Rectal smooth muscle tissue (tissue), 1 donor: ENCODE data around the gene FGA.
"Not testable (repeated sequence)": the region's sequence is repeated elsewhere in the genome, so short reads cannot be mapped to it uniquely, and the experiment has no call there.

Source experiments
- H3K27ac ChIP-seq: one replicate; pipeline ENCODE4 v1.7.0; 2013; ENCODE audit warnings: low read depth, low read length, inconsistent platforms
- H3K27me3 ChIP-seq: one replicate; pipeline ENCODE4 v1.7.0; 2013; ENCODE audit warnings: low read length; ENCODE audit not compliant: control insufficient read depth, insufficient read depth
- H3K36me3 ChIP-seq: one replicate; pipeline ENCODE4 v1.7.0; 2013; ENCODE audit warnings: low read length; ENCODE audit not compliant: control insufficient read depth, insufficient read depth
- H3K4me1 ChIP-seq: one replicate; pipeline ENCODE4 v1.7.0; 2013; ENCODE audit warnings: low read length; ENCODE audit not compliant: control insufficient read depth, insufficient read depth
- H3K4me3 ChIP-seq: one replicate; pipeline ENCODE4 v1.7.0; 2013; ENCODE audit warnings: low read length
- H3K9ac ChIP-seq: one replicate; pipeline ENCODE4 v1.7.0; 2013; ENCODE audit warnings: low read length

The FGA gene

GRCh38 chr4:154603033-154603943 is 12.7 kb upstream of the FGA start:
- no peaks in the 10 kb centered on the region for H3K27me3 ChIP-seq
- H3K4me3 ChIP-seq = no peak overlapping the region
- no peaks in the 10 kb centered on the region for H3K4me1 ChIP-seq
- H3K27ac ChIP-seq = no peak overlapping the region
- H3K9ac ChIP-seq = no peak overlapping the region
- no peaks in the 10 kb centered on the region for H3K36me3 ChIP-seq

GRCh38 chr4:154602404-154603020 is 12.0 kb upstream of the FGA start:
- Histone ChIP-seq H3K36me3 (no peaks in the 10 kb centered on the region), H3K4me3 (no peak overlapping the region), H3K4me1 (no peaks in the 10 kb centered on the region), H3K9ac (no peak overlapping the region), H3K27ac (no peak overlapping the region), H3K27me3 (no peaks in the 10 kb centered on the region)

- H3K27ac ChIP-seq = no peak overlapping the region
- H3K27me3 ChIP-seq = no peaks in the 10 kb centered on the region
- no peak overlapping the region for H3K4me3 ChIP-seq
- no peak overlapping the region for H3K9ac ChIP-seq
- no peaks in the 10 kb centered on the region for H3K36me3 ChIP-seq
- no peaks in the 10 kb centered on the region for H3K4me1 ChIP-seq
Observed at GRCh38 chr4:154597798-154598774, 7.5 kb upstream of the FGA start.

DNA sequence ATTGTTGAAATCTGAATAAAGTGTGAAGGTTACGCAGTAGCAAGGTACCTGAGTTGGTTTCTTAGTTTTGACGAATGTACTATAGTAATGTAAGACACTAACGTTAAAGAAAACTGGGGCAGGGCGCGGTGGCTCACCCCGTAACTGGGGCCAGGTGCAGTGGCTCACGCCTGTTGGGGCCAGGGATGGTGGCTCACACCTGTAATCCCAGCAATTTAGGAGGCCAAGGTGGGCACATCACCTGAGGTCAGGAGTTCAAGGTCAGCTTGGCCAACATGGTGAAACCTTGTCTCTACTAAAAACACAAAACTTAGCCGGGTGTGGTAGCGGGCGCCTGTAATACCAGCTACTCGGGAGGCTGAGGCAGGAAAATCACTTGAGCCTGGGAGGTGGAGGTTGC is 6.7 kb upstream of the FGA start:
- H3K27me3 ChIP-seq, H3K27ac ChIP-seq, H3K4me1 ChIP-seq, H3K4me3 ChIP-seq, H3K36me3 ChIP-seq, H3K9ac ChIP-seq: not testable (repeated sequence)

DNA sequence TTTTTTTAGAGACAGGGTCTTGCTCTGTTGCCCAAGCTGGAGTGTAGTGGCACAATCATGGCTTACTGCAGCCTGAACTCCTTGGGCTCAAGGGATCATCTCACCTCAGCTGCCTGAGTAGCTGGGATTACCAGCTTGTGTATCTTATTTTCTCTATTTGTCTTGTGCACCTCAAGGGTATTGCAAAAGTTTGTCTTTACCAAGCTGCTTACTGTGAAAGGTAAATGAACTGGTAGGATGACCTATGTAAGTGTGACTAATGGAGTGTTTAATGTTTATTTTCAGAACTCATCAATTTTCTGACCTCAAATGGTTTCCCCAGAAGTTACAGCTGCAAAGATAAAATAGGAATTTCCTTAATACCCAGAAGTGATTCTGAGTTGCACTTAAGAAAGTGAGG is 5.3 kb upstream of the FGA start:
- Histone ChIP-seq H3K4me1 (no peaks in the 10 kb centered on the region), H3K36me3 (no peaks in the 10 kb centered on the region), H3K9ac (no peak overlapping the region), H3K4me3 (no peak overlapping the region), H3K27me3 (no peaks in the 10 kb centered on the region), H3K27ac (no peak overlapping the region)

DNA sequence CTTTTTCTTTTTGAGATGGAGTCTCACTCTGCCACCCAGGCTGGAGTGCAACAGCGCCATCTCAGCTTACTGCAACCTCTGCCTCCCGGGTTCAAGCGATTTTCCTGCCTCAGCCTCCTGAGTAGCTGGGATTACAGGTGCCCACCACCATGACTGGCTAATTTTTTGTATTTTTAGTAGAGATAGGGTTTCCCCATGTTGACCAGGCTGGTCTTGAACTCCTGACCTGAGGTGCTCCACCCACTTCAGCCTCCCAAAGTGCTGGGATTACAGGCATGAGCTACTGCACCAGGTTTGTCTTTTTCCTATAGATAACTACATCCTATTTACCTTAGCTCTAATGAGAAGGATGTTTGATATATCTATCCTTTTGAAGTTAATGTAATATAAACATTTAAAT is 3.8 kb upstream of the FGA start:
- not testable (repeated sequence) for H3K27ac ChIP-seq, H3K27me3 ChIP-seq, H3K36me3 ChIP-seq, H3K9ac ChIP-seq, H3K4me1 ChIP-seq, H3K4me3 ChIP-seq

DNA sequence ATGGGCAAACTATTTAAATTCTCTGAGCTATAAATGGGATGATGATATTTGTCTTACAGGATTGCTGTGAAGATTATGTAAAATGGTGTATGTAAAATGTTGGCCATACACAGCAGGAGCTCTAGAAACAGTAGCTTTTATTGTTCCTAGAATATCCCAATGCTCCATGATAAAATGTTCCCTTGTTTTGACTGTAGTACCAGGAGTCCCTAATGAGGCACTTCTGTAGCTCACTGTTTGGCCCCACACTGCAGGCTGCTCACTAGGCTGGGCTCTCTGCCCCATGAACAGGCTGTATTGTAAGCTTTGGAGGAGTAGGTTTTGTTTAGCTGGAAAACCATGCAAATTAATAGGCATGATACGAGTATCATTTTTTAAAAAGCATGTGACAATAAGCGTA is 3.3 kb upstream of the FGA start:
- H3K27me3 ChIP-seq = no peaks in the 10 kb centered on the region
- H3K27ac ChIP-seq = no peak overlapping the region
- no peaks in the 10 kb centered on the region for H3K4me1 ChIP-seq
- H3K36me3 ChIP-seq = no peaks in the 10 kb centered on the region
- H3K9ac ChIP-seq = no peak overlapping the region
- H3K4me3 ChIP-seq = no peak overlapping the region

DNA sequence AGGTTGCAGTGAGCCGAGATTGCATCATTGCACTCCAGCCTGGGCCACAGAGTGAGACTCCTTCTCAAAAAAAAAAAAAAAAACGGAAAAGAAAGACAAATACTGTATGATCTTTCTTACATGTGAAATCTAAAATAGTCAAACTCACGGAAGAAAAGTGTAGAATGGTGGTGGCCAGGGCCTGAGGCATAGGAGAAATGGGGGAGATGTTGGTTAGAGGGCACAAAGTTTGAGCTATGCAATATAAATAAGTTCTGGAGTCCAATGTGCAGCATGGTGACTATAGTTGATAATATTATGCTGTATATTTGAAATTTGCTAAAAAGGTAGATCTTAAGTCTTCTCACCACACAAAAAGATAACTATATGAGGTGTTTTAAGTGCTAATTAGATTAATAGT is 1.3 kb upstream of the FGA start:
- no peak overlapping the region for H3K9ac ChIP-seq
- no peaks in the 10 kb centered on the region for H3K4me1 ChIP-seq
- no peaks in the 10 kb centered on the region for H3K36me3 ChIP-seq
- no peak overlapping the region for H3K4me3 ChIP-seq
- no peaks in the 10 kb centered on the region for H3K27me3 ChIP-seq
- no peak overlapping the region for H3K27ac ChIP-seq

GRCh38 chr4:154589296-154590197 is 995 bp downstream of the FGA start:
- no peak overlapping the region for H3K4me3 ChIP-seq
- no peaks in the 10 kb centered on the region for H3K36me3 ChIP-seq
- no peaks in the 10 kb centered on the region for H3K4me1 ChIP-seq
- no peak overlapping the region for H3K27ac ChIP-seq
- no peaks in the 10 kb centered on the region for H3K27me3 ChIP-seq
- H3K9ac ChIP-seq = no peak overlapping the region

- Histone ChIP-seq H3K4me3 (no peak overlapping the region), H3K9ac (no peak overlapping the region), H3K4me1 (no peaks in the 10 kb centered on the region), H3K36me3 (no peaks in the 10 kb centered on the region), H3K27me3 (no peaks in the 10 kb centered on the region), H3K27ac (no peak overlapping the region)
Observed at GRCh38 chr4:154588198-154588597, 2.3 kb downstream of the FGA start.

DNA sequence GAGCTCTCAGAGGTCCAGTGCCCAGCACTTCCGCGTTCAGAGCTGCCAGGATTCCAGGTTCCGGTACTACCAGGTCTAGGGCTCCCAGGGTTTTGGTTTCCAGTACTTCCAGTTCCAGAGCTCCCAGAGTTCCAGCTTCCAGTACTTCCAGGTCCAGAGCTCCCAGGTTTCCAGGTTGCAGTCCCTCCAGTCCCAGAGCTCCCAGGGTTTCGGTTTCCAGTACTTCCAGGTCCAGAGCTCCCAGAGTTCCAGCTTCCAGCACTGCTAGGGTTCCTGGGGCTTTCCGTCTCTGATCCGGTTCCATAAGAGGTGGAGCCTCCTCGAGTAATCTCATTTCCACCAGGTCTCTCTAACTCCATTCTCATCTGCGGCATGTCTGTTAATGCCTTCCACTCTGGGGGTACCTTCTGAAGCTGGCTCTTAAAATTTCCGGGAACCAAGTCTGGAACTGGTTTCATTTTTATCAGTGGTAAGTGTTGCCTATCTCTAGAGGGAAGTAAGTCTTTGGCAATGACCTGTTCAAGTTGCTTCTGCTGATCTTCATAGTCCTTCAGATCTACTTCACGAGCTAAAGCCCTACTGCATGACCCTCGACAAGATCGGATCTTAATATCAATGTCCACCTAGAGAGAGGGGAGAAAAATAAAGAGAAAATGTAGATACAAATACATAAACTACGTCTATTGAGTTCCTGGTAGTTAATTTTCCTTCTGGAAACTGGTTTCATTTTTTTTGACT is 4.1 kb downstream of the FGA start:
- Histone ChIP-seq H3K4me3 (no peak overlapping the region), H3K9ac (no peak overlapping the region), H3K4me1 (no peaks in the 10 kb centered on the region), H3K36me3 (no peaks in the 10 kb centered on the region), H3K27ac (no peak overlapping the region), H3K27me3 (no peaks in the 10 kb centered on the region)
